Measurements from ENCODE around the gene PDZD4.

GRCh38 chrX:153878969-153879653 is 48.8 kb upstream of the PDZD4 start:
- no peak for TF ChIP-seq CTCF (IDR thresholded peaks at IDR 0.05)
- TF ChIP-seq POLR2A (IDR thresholded peaks at IDR 0.05): no peak
